H1 (cell line): ENCODE results near the gene BEND4. TPM values are rescaled to one million over a fixed set of nuclear protein-coding genes. Genes with fewer than 3 reads are reported as not detected.

Experiments used
- CEBPB ChIP-seq: IDR thresholded peaks from 2 replicates; pipeline ENCODE4 v1.6.1; 2012; ENCODE audit warnings: low read depth, low read length
- CHD1 ChIP-seq: IDR thresholded peaks from 2 replicates; pipeline ENCODE4 v1.6.1; 2012; ENCODE audit warnings: low read depth, low read length, improper control_type of control experiment
- CHD2 ChIP-seq: IDR thresholded peaks from 2 replicates; pipeline ENCODE4 v1.6.1; 2012; ENCODE audit warnings: low read length, improper control_type of control experiment
- EP300 ChIP-seq, 2 experiments: IDR thresholded peaks; 1 replicate in 1 of 2; 2 replicates in 1 of 2; pipeline ENCODE4 v1.6.1; 2011 to 2012; ENCODE audit warnings: low read depth in 2 of 2, low read length in 2 of 2, mild to moderate bottlenecking in 2 of 2, borderline replicate concordance in 1 of 2, inconsistent platforms in 1 of 2, moderate library complexity in 1 of 2
- GABPA ChIP-seq: IDR thresholded peaks from 2 replicates; pipeline ENCODE4 v1.6.1; 2011; ENCODE audit warnings: mild to moderate bottlenecking, low read length, moderate library complexity, borderline replicate concordance; ENCODE audit not compliant: insufficient read depth
- HDAC2 ChIP-seq, 2 experiments: fragments of 300-600 bp in 1 of 2; sonication (generic) in 1 of 2; IDR thresholded peaks; 2 replicates each; pipeline ENCODE4 v1.6.1; 2011 to 2012; ENCODE audit warnings: low read depth in 2 of 2, low read length in 2 of 2, mild to moderate bottlenecking in 2 of 2, moderate library complexity in 2 of 2, borderline replicate concordance in 1 of 2, inconsistent platforms in 1 of 2
- KDM5A ChIP-seq: fragments of 200-600 bp; IDR thresholded peaks from 2 replicates; pipeline ENCODE4 v1.7.1; 2012; ENCODE audit warnings: mild to moderate bottlenecking, low read length, inconsistent platforms, mixed read lengths
- POLR2A ChIP-seq, 2 experiments: IDR thresholded peaks; 1 replicate in 1 of 2; 2 replicates in 1 of 2; pipeline ENCODE4 v1.6.1; 2011; ENCODE audit warnings: low read depth in 2 of 2, low read length in 2 of 2, mild to moderate bottlenecking in 2 of 2; ENCODE audit errors: control extremely low read depth in 1 of 2
- POU5F1 ChIP-seq: IDR thresholded peaks from 2 replicates; pipeline ENCODE4 v1.6.1; 2011; ENCODE audit warnings: low read depth, mild to moderate bottlenecking, low read length, moderate library complexity
- SIN3A ChIP-seq, 2 experiments: IDR thresholded peaks in 1 of 2; conservative IDR thresholded peaks in 1 of 2; 2 replicates each; pipeline ENCODE4 v1.6.1; 2011 to 2012; ENCODE audit warnings: low read length in 2 of 2, improper control_type of control experiment in 1 of 2, low read depth in 1 of 2, mild to moderate bottlenecking in 1 of 2
- SRF ChIP-seq: IDR thresholded peaks from 2 replicates; pipeline ENCODE4 v1.6.1; 2011; ENCODE audit warnings: mild to moderate bottlenecking, low read depth, low read length, moderate library complexity
- TBP ChIP-seq: IDR thresholded peaks from 2 replicates; pipeline ENCODE4 v1.6.1; 2011; ENCODE audit warnings: low read depth, low read length, improper control_type of control experiment
- polyA plus RNA-seq, 7 experiments: library from polyadenylated mRNA; depleted of rRNA in 3 of 7; stranded (reverse) in 5 of 7; unstranded in 2 of 7; fragments of >200 nt in 5 of 7; fragments of 200-250 nt in 2 of 7; gene quantifications; 1 replicate in 5 of 7; 2 replicates in 1 of 7; 4 replicates in 1 of 7; pipeline versions ENCODE4 v1.2.1 to v1.2.3, GENCODE V29; 2011 to 2013; ENCODE audit warnings: missing spikeins in 2 of 7, mixed read lengths in 2 of 7
- total RNA-seq: library from RNA; stranded (reverse); fragmentation: NEBNext Ultra II Directional; extraction: Animal tissue kit (Norgen Biotek cat#: 25700); gene quantifications from 2 replicates; pipeline ENCODE4 v1.2.1, GENCODE V29; 2021
- TF ChIP-seq, protein P1 (sequence below): IDR thresholded peaks from 2 replicates; pipeline ENCODE4 v1.6.1; 2012; ENCODE audit warnings: low read length, inconsistent platforms

The BEND4 gene
- total and polyA plus RNA-seq, 2 of the 8 experiments (the other 6 are each of a cell fraction or from before 2014, with no cell fraction given): 12.2 to 45.4 TPM

- TF ChIP-seq, protein P1, sequence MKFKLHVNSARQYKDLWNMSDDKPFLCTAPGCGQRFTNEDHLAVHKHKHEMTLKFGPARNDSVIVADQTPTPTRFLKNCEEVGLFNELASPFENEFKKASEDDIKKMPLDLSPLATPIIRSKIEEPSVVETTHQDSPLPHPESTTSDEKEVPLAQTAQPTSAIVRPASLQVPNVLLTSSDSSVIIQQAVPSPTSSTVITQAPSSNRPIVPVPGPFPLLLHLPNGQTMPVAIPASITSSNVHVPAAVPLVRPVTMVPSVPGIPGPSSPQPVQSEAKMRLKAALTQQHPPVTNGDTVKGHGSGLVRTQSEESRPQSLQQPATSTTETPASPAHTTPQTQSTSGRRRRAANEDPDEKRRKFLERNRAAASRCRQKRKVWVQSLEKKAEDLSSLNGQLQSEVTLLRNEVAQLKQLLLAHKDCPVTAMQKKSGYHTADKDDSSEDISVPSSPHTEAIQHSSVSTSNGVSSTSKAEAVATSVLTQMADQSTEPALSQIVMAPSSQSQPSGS: no peak
- TF ChIP-seq SRF (no peak), CEBPB (no peak), GABPA (no peak), CHD2 (no peak), POU5F1 (no peak), CHD1 (no peak), SIN3A (conservative IDR thresholded peaks at IDR 0.05 in 1 of 2, IDR thresholded peaks at IDR 0.05 in 1 of 2; ENCODE audit: low read depth in 1 of 2, low read length in 2 of 2) (0 out of 4 replicates have a peak, but pooled peaks of 1 of the 2 experiments have one; percentile 32), KDM5A (no peak), HDAC2 (IDR thresholded peaks at IDR 0.05; ENCODE audit: borderline replicate concordance in 1 of 2, low read depth in 2 of 2, low read length in 2 of 2) (no peak), POLR2A (IDR thresholded peaks at IDR 0.05; ENCODE audit: control extremely low read depth in 1 of 2, low read depth in 2 of 2, low read length in 2 of 2) (no peak), EP300 (IDR thresholded peaks at IDR 0.05; ENCODE audit: borderline replicate concordance in 1 of 2, low read depth in 2 of 2, low read length in 2 of 2) (no peak), TBP (no peak)
Observed at GRCh38 chr4:42136371-42136770, 16.1 kb downstream of the BEND4 start (continued).
